Hematopoietic multipotent progenitor cell treated with erythropoietin and hydrocortisone succinate and interleukin-3 and kit ligand, for 8 days (in vitro differentiated cells): Measurements from ENCODE around the gene FRAS1.

Experiments used
- DNase-seq: peaks from one replicate; pipeline ENCODE4 v3.0.0-alpha.2; 2015

The FRAS1 gene

GRCh38 chr4:78565971-78566372, 508.8 kb downstream of the FRAS1 start:
- DNase-seq: no peak

GRCh38 chr4:78566834-78567499, 509.8 kb downstream of the FRAS1 start:
- DNase-seq: no peak

- DNase-seq: no peak
These were observed 510.5 kb downstream of the FRAS1 start for GRCh38 chr4:78567500-78568060.

- no peak for DNase-seq
These were observed 511.6 kb downstream of the FRAS1 start for GRCh38 chr4:78568640-78569305.

GRCh38 chr4:78569306-78569821, 512.2 kb downstream of the FRAS1 start:
- no peak for DNase-seq

- DNase-seq: no peak
These were observed 513.0 kb downstream of the FRAS1 start for GRCh38 chr4:78570117-78570516.

- no peak for DNase-seq
These were observed 514.7 kb downstream of the FRAS1 start for GRCh38 chr4:78571804-78572203.

GRCh38 chr4:78578674-78579425, 521.7 kb downstream of the FRAS1 start:
- DNase-seq: no peak

- no peak for DNase-seq
These were observed 524.5 kb downstream of the FRAS1 start for GRCh38 chr4:78581618-78582017.

GRCh38 chr4:78584863-78585547, 527.9 kb downstream of the FRAS1 start:
- DNase-seq: no peak

- DNase-seq: no peak
These were observed 528.5 kb downstream of the FRAS1 start for GRCh38 chr4:78585633-78586032.

- no peak for DNase-seq
These were observed 531.9 kb downstream of the FRAS1 start for GRCh38 chr4:78588894-78589545.

- no peak for DNase-seq
These were observed 534.3 kb downstream of the FRAS1 start for GRCh38 chr4:78591404-78591803.

- peak; percentile 66 for DNase-seq
These were observed 535.1 kb downstream of the FRAS1 start for GRCh38 chr4:78592088-78592783.
